ENCODE measurements around the gene UPK1A.
"Not testable (repeated sequence)": the region's sequence is repeated elsewhere in the genome, so short reads cannot be mapped to it uniquely, and the experiment has no call there.

UPK1A gene

GRCh38 chr19:35643255-35644205, 22.8 kb upstream of the UPK1A start:
- peak; percentile 87 for DNase-seq (ENCODE audit: insufficient read length, low spot score)
- peak; percentile 87 for FAIRE-seq
- TF ChIP-seq POLR2AphosphoS5 (IDR thresholded peaks at IDR 0.05; ENCODE audit: low read depth, low read length): peak; percentile 69; the same call in 1 of the 2 replicates
- 0 out of 2 replicates have a peak, but pooled peaks have one; percentile 47 for TF ChIP-seq POLR2A (IDR thresholded peaks at IDR 0.05; ENCODE audit: low read depth, low read length)
- TF ChIP-seq POU2F2 (IDR thresholded peaks at IDR 0.05; ENCODE audit: low read depth, low read length): no peak
- TF ChIP-seq TAF1 (IDR thresholded peaks at IDR 0.05; ENCODE audit: low read depth, low read length): peak; percentile 80
- no peak for TF ChIP-seq SPI1 (IDR thresholded peaks at IDR 0.05; ENCODE audit: low read depth, low read length)
- TF ChIP-seq PAX5 (IDR thresholded peaks at IDR 0.05; ENCODE audit: insufficient read depth, low read length, severe bottlenecking): no peak

GRCh38 chr19:35644206-35644986, 21.9 kb upstream of the UPK1A start:
- TF ChIP-seq TAF1 (IDR thresholded peaks at IDR 0.05; ENCODE audit: low read depth, low read length) (no peak), SPI1 (IDR thresholded peaks at IDR 0.05; ENCODE audit: low read depth, low read length) (no peak), POU2F2 (IDR thresholded peaks at IDR 0.05; ENCODE audit: low read depth, low read length) (no peak), PAX5 (IDR thresholded peaks at IDR 0.05; ENCODE audit: insufficient read depth, low read length, severe bottlenecking) (no peak), POLR2AphosphoS5 (IDR thresholded peaks at IDR 0.05; ENCODE audit: low read depth, low read length) (no peak), POLR2A (IDR thresholded peaks at IDR 0.05; ENCODE audit: low read depth, low read length) (no peak)
- FAIRE-seq (peak; percentile 92), DNase-seq (ENCODE audit: insufficient read length, low spot score) (peak; percentile 92)

GRCh38 chr19:35644987-35645679, 21.2 kb upstream of the UPK1A start:
- FAIRE-seq (no peak), DNase-seq (ENCODE audit: insufficient read length, low spot score) (no peak)
- TF ChIP-seq SPI1 (IDR thresholded peaks at IDR 0.05; ENCODE audit: low read depth, low read length): no peak
- no peak for TF ChIP-seq POU2F2 (IDR thresholded peaks at IDR 0.05; ENCODE audit: low read depth, low read length)
- no peak for TF ChIP-seq POLR2AphosphoS5 (IDR thresholded peaks at IDR 0.05; ENCODE audit: low read depth, low read length)
- no peak for TF ChIP-seq POLR2A (IDR thresholded peaks at IDR 0.05; ENCODE audit: low read depth, low read length)
- TF ChIP-seq PAX5 (IDR thresholded peaks at IDR 0.05; ENCODE audit: insufficient read depth, low read length, severe bottlenecking): no peak
- no peak for TF ChIP-seq TAF1 (IDR thresholded peaks at IDR 0.05; ENCODE audit: low read depth, low read length)

GRCh38 chr19:35645680-35646511, 20.4 kb upstream of the UPK1A start:
- FAIRE-seq (no peak), DNase-seq (ENCODE audit: insufficient read length, low spot score) (no peak)
- no peak for TF ChIP-seq SPI1 (IDR thresholded peaks at IDR 0.05; ENCODE audit: low read depth, low read length)
- no peak for TF ChIP-seq TAF1 (IDR thresholded peaks at IDR 0.05; ENCODE audit: low read depth, low read length)
- no peak for TF ChIP-seq POU2F2 (IDR thresholded peaks at IDR 0.05; ENCODE audit: low read depth, low read length)
- TF ChIP-seq PAX5 (IDR thresholded peaks at IDR 0.05; ENCODE audit: insufficient read depth, low read length, severe bottlenecking): no peak

GRCh38 chr19:35648017-35648961, 18.0 kb upstream of the UPK1A start, which contains the start of gene COX6B1:
TSS of gene COX6B1 (plus strand) at chr19:35648323. CDS start at chr19:35651244, 2,921 bp downstream.
- DNase-seq (ENCODE audit: insufficient read length, low spot score): peak; percentile 93
- FAIRE-seq: peak; percentile 97
- peak; percentile 53 for TF ChIP-seq SPI1 (IDR thresholded peaks at IDR 0.05; ENCODE audit: low read depth, low read length)
- peak; percentile 96 for TF ChIP-seq POLR2A (IDR thresholded peaks at IDR 0.05; ENCODE audit: low read depth, low read length)
- TF ChIP-seq PAX5 (IDR thresholded peaks at IDR 0.05; ENCODE audit: insufficient read depth, low read length, severe bottlenecking): no peak
- TF ChIP-seq POU2F2 (IDR thresholded peaks at IDR 0.05; ENCODE audit: low read depth, low read length): peak; percentile 74
- peak; percentile 85 for TF ChIP-seq TAF1 (IDR thresholded peaks at IDR 0.05; ENCODE audit: low read depth, low read length)
- peak; percentile 95 for TF ChIP-seq POLR2AphosphoS5 (IDR thresholded peaks at IDR 0.05; ENCODE audit: low read depth, low read length)

- DNase-seq (ENCODE audit: insufficient read length, low spot score) (no peak), FAIRE-seq (no peak)
- TF ChIP-seq PAX5 (IDR thresholded peaks at IDR 0.05; ENCODE audit: insufficient read depth, low read length, severe bottlenecking): no peak
- TF ChIP-seq TAF1 (IDR thresholded peaks at IDR 0.05; ENCODE audit: low read depth, low read length): no peak
- no peak for TF ChIP-seq SPI1 (IDR thresholded peaks at IDR 0.05; ENCODE audit: low read depth, low read length)
- no peak for TF ChIP-seq POLR2AphosphoS5 (IDR thresholded peaks at IDR 0.05; ENCODE audit: low read depth, low read length)
- TF ChIP-seq POU2F2 (IDR thresholded peaks at IDR 0.05; ENCODE audit: low read depth, low read length): no peak
- no peak for TF ChIP-seq POLR2A (IDR thresholded peaks at IDR 0.05; ENCODE audit: low read depth, low read length)
Measured at GRCh38 chr19:35650581-35650980, 15.7 kb upstream of the UPK1A start.

- FAIRE-seq; DNase-seq (ENCODE audit: insufficient read length, low spot score): not testable (repeated sequence)
Measured at GRCh38 chr19:35654828-35655227, 11.5 kb upstream of the UPK1A start.
